GM13977 (cell line): ENCODE results near the gene CDHR4.

Experiments
- DNase-seq: peaks from one replicate; pipeline ENCODE4 v3.0.0; 2012; ENCODE audit warnings: low spot score
- in situ Hi-C: fragments of 300-500 bp; cut with MboI; formaldehyde crosslinking; loops from one replicate; pipeline ENCODE4 v1.12.0; 2022; ENCODE audit warnings: low sequenced_read_pairs, low pct_unique_long_range_greater_than_20kb, mixed read lengths, inconsistent platforms; ENCODE audit not compliant: unreplicated experiment
- TF ChIP-seq, protein P1 (sequence below): IDR thresholded peaks from 2 replicates; pipeline ENCODE4 v1.5.1; 2012; ENCODE audit warnings: mild to moderate bottlenecking, control low read depth; ENCODE audit not compliant: insufficient read depth; ENCODE audit errors: extremely low read depth, missing control alignments

CDHR4 gene

DNA sequence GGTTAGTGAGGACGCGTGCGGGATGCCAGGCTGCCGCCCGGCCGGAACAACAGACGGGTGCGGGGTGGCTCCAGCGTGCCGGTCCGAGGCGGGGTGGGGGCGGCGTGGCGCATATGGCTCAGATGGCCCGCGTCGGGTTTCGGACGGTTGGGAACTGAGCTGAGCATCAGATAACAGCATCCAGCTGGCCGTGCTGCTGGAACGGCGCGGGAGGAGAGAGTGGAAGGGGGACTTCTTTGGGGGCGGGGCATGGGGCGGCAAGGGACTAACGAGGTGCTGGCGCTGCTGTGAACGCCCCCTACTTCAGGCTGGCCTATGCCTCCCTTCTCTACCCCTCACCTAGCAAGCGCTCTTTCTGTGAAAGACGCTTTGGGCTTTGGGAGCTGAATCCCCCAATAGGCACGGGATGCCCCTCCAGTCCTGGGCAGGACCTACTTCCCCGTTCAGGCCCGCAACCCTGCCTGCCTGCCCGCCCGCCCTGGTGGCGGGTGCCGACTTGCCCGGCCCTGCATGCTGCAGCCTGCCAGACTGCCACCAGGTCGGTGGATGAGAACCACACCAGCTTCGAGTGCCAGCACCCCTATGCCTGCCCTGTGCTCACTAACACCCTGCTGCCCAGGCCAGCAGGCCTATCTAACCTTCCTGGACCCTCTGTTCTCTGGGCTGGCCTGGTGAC lies 3.9 kb upstream of the CDHR4 start:
- TF ChIP-seq, protein P1, sequence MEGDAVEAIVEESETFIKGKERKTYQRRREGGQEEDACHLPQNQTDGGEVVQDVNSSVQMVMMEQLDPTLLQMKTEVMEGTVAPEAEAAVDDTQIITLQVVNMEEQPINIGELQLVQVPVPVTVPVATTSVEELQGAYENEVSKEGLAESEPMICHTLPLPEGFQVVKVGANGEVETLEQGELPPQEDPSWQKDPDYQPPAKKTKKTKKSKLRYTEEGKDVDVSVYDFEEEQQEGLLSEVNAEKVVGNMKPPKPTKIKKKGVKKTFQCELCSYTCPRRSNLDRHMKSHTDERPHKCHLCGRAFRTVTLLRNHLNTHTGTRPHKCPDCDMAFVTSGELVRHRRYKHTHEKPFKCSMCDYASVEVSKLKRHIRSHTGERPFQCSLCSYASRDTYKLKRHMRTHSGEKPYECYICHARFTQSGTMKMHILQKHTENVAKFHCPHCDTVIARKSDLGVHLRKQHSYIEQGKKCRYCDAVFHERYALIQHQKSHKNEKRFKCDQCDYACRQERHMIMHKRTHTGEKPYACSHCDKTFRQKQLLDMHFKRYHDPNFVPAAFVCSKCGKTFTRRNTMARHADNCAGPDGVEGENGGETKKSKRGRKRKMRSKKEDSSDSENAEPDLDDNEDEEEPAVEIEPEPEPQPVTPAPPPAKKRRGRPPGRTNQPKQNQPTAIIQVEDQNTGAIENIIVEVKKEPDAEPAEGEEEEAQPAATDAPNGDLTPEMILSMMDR = no peak
- DNase-seq = peak; percentile 58
- in situ Hi-C loops = no loop called here

DNA sequence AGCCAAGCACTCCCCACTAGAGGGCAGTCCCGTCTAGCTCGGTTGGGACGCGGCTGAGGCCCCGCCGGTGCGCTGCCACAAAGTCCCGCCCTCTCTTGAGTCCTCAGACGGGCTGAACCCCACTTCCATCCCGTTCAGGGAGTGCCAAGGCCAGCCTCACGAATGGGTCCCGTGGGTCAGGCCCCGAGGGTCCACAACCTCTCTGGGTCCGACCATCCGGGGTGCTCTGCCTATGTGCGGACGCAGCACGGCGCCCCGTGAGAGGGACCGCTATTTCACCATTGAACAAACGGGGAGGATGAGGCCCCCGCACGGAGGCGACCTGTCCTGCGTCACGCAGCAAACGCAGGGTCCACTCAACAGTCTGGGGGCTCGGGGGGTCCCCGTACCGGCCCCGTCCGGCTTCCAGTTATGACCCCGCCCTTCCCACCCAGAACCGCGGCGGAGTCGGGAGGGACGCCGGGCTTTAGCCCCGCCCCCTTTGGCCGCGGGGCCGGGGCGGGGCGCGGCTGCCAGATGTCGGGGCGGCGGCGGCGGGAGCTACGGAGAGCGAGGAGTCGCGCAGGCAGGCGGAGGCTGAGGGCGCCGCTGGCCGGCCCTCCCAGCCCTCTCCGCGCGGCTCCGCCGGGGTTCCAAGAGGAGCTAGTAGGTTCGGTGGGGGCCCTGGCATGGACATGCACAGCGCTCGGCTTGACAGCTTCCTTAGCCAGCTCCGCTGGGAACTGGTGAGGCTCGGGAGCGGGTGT lies 3.2 kb upstream of the CDHR4 start, which contains the start of gene INKA1:
TSS of gene INKA1 (plus strand) at position 543 of the 746 bp plus-strand sequence. CDS start at position 675, 132 bp downstream.
- TF ChIP-seq, protein P1 = peak; percentile 96
- in situ Hi-C loops = no loop called here

DNA sequence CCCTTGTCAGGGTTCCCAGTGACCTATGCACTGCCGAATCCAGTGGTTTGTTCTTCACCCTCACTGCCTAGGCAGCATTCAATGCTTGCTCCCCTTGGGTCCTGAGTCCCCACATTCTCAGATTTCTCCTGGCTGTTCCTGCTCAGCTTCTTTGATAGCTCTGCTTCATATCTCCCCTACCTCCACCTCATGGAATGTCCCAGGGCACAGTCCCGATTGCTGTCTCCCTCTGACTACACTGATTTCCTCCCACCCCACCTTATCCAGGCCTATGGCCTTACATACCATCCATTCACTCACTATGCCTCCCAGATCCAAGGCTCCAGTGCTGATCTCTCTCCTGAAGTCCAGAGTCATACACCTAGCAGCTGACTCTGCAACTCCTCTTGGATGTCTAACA lies 1.5 kb upstream of the CDHR4 start:
- in situ Hi-C loops = no loop called here
- no peak for DNase-seq
- TF ChIP-seq, protein P1 = no peak

More for the DNA sequence above, 3.2 kb upstream of the CDHR4 start, which contains the start of gene INKA1:
- peak; percentile 93 for DNase-seq

DNA sequence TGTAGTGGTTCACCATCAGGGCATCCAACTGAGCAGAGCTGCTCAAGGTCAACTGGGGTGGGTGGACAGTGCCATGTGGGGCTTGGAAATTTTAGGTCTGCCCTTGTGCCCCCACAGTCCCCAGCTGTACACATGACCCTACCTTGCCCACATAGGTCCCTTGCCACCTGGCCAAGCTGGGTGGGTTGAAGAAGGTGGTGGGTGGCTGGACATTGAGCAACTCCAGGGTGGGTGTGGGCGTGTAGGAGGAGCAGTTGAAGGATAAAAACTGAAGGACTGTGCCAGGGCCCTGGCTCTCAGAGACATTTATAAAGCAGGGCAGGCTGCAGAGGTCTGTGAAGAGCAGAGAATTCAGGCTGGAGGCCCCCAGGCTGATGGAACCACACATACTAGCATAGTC lies 568 bp downstream of the CDHR4 start:
- TF ChIP-seq, protein P1 = no peak
- in situ Hi-C loops = no loop called here
- DNase-seq = no peak

DNA sequence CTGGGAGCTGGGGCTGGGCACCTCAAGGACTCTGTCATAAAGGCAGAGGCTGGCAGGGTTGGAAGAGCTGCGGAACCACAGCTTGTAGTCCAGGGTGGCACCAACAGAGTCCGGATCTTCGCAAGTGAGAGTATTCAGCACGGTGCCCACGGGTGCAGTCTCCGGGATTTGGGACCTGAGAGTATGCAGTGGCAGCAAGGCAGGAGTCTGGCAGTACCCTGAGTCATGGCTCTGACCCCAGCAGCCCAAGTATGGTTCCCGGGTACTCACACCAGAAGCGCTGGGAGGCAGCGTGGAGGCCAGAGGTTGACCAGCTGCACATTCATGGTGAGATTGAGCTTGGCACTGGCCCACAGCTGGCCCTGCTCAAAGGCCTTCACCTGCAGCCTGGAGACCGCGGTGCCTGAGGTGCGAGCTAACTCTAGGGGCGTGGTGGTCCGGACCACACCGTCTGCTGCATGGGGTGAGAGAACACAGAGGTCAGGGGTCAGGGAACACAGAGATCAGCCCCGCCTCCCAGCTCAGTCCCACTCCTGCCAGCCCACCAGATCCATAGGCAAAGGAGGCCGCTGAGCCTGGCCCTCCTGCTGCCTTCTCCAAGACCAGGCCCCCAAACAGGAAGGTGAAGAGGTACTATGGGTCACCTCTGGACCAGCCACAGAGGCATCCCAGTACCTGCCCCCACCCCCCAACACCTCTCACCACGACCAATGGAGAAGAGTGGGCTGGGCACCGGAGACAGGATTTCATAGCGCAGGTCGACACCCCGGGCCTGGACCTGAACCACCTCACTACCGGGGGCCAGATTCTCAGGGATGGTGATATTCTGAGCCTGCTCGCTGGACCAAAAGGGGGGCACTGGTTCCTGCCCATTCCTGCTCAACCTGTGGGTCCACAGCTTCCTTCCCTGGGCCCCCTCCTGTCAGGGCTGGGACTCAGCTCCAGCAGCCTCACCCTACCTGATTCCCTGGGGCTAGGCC lies 4.5 kb downstream of the CDHR4 start:
- no peak for DNase-seq
- in situ Hi-C loops = no loop called here
- TF ChIP-seq, protein P1 = no peak

DNA sequence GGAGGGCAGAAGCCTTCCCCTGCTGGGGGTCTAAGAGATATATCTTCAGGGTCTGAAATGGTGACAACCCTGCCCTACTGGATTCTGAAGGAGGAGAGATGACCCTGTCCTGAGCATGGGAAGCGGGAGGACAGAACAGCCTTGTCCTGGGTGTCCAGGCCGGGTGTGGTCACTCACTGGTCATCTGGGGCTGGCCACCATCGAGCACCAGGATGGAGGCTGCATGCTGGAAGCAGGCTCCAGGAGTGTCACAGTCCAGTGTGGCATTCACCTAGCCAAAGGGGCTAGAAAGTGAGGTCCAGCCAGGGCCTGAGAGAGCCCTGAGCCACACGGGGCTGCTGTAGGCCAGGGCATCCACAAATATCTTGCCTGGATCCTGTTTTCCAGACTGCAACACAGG lies 5.2 kb downstream of the CDHR4 start:
- DNase-seq = no peak
- TF ChIP-seq, protein P1 = no peak
- in situ Hi-C loops = no loop called here
